HepG2 (cell line): ENCODE measurements around the gene CD300LF. TPM values are rescaled to one million over a fixed set of nuclear protein-coding genes. Genes with fewer than 3 reads are reported as not detected.

Experiments
- CREM ChIP-seq, 2 experiments: sonication (generic) in 1 of 2; formaldehyde crosslinking in 1 of 2; IDR thresholded peaks; 2 replicates each; pipeline versions ENCODE4 v1.4.0 to v1.6.1; 2016 to 2020; ENCODE audit warnings: antibody characterized with exemption in 1 of 2, mild to moderate bottlenecking in 1 of 2, missing genetic modification reagents in 1 of 2
- ISX ChIP-seq: sonication (generic); formaldehyde crosslinking; conservative IDR thresholded peaks from 2 replicates; pipeline ENCODE4 v1.5.0; 2020; ENCODE audit warnings: missing genetic modification reagents
- MZF1 ChIP-seq: sonication (generic); formaldehyde crosslinking; IDR thresholded peaks from 2 replicates; pipeline ENCODE4 v1.8.1; 2023; ENCODE audit warnings: mild to moderate bottlenecking, missing genetic modification reagents, borderline replicate concordance
- NFIC ChIP-seq: IDR thresholded peaks from 2 replicates; pipeline ENCODE4 v1.6.1; 2012; ENCODE audit warnings: mild to moderate bottlenecking, low read length, inconsistent platforms
- PITX1 ChIP-seq: sonication (generic); formaldehyde crosslinking; IDR thresholded peaks from 2 replicates; pipeline ENCODE4 v1.5.1; 2020; ENCODE audit warnings: mild to moderate bottlenecking, missing genetic modification reagents
- REL ChIP-seq: sonication (generic); formaldehyde crosslinking; conservative IDR thresholded peaks from 2 replicates; pipeline ENCODE4 v1.8.0; 2022; ENCODE audit warnings: mild to moderate bottlenecking, missing genetic modification reagents, moderate library complexity
- SIN3B ChIP-seq: fragments of 150-350 bp; IDR thresholded peaks from 2 replicates; pipeline ENCODE4 v1.6.1; 2014; ENCODE audit warnings: low read length
- SOX6 ChIP-seq, 2 experiments: fragments of 450-650 bp in 1 of 2; sonication (generic) in 1 of 2; formaldehyde crosslinking in 1 of 2; IDR thresholded peaks; 2 replicates each; pipeline versions ENCODE4 v1.4.0 to v1.6.1; 2017 to 2020; ENCODE audit warnings: antibody characterized with exemption in 1 of 2, mild to moderate bottlenecking in 1 of 2, missing genetic modification reagents in 1 of 2
- SRY ChIP-seq: sonication (generic); formaldehyde crosslinking; IDR thresholded peaks from 2 replicates; pipeline ENCODE4 v1.8.0; 2022; ENCODE audit warnings: mild to moderate bottlenecking, missing genetic modification reagents
- ZNF10 ChIP-seq: sonication (generic); formaldehyde crosslinking; IDR thresholded peaks from 2 replicates; pipeline ENCODE4 v1.4.0; 2020; ENCODE audit warnings: mild to moderate bottlenecking, low read depth, missing genetic modification reagents, borderline replicate concordance
- ZNF326 ChIP-seq: sonication (generic); formaldehyde crosslinking; IDR thresholded peaks from 2 replicates; pipeline ENCODE4 v1.4.0; 2020; ENCODE audit warnings: missing genetic modification reagents, borderline replicate concordance
- ZNF441 ChIP-seq: sonication (generic); formaldehyde crosslinking; IDR thresholded peaks from 2 replicates; pipeline ENCODE4 v1.7.0; 2021; ENCODE audit warnings: missing genetic modification reagents, borderline replicate concordance
- ZNF839 ChIP-seq: sonication (generic); formaldehyde crosslinking; IDR thresholded peaks from 2 replicates; pipeline ENCODE4 v1.4.0; 2020; ENCODE audit warnings: missing genetic modification reagents, mild to moderate bottlenecking, borderline replicate concordance
- polyA plus RNA-seq, 8 experiments: library from polyadenylated mRNA; depleted of rRNA in 3 of 8; stranded (reverse) in 7 of 8; unstranded in 1 of 8; fragments of >200 nt; fragmentation: Illumina TruSeq in 4 of 8; extraction: Trizol in 4 of 8; gene quantifications; 2 replicates each; pipeline versions ENCODE4 v1.2.1 to v1.2.3, GENCODE V29; 2011 to 2016; ENCODE audit warnings: low read depth in 4 of 8, missing spikeins in 1 of 8, mixed read lengths in 1 of 8; ENCODE audit not compliant: insufficient read depth in 1 of 8
- total RNA-seq, 5 experiments: library from RNA; depleted of rRNA; stranded (reverse); fragments of >200 nt; fragmentation: Illumina TruSeq; extraction: Trizol; gene quantifications; 2 replicates each; pipeline ENCODE4 v1.2.3, GENCODE V29; 2016; ENCODE audit warnings: low read depth in 1 of 5
- TF ChIP-seq, protein P1 (sequence below): sonication (generic); formaldehyde crosslinking; IDR thresholded peaks from 2 replicates; pipeline ENCODE4 v1.5.0; 2020; ENCODE audit warnings: mild to moderate bottlenecking, missing genetic modification reagents, borderline replicate concordance
- TF ChIP-seq, protein P2 (sequence below): sonication (generic); formaldehyde crosslinking; IDR thresholded peaks from 2 replicates; pipeline ENCODE4 v1.4.0; 2020; ENCODE audit warnings: missing genetic modification reagents, borderline replicate concordance
- TF ChIP-seq, protein P3 (sequence below): sonication (generic); formaldehyde crosslinking; IDR thresholded peaks from 2 replicates; pipeline ENCODE4 v1.4.0; 2020; ENCODE audit warnings: mild to moderate bottlenecking, low read depth, missing genetic modification reagents
- TF ChIP-seq, protein P4 (sequence below), 2 experiments: sonication (generic) in 1 of 2; formaldehyde crosslinking in 1 of 2; IDR thresholded peaks; 2 replicates each; pipeline versions ENCODE4 v1.4.0 to v1.6.1; 2016 to 2020; ENCODE audit warnings: borderline replicate concordance in 1 of 2, low read depth in 1 of 2, mild to moderate bottlenecking in 1 of 2, missing genetic modification reagents in 1 of 2

CD300LF gene
- total and polyA plus RNA-seq, 2 of the 13 experiments (the other 11 are each of a cell fraction or from before 2014, with no cell fraction given), result not detected

DNA sequence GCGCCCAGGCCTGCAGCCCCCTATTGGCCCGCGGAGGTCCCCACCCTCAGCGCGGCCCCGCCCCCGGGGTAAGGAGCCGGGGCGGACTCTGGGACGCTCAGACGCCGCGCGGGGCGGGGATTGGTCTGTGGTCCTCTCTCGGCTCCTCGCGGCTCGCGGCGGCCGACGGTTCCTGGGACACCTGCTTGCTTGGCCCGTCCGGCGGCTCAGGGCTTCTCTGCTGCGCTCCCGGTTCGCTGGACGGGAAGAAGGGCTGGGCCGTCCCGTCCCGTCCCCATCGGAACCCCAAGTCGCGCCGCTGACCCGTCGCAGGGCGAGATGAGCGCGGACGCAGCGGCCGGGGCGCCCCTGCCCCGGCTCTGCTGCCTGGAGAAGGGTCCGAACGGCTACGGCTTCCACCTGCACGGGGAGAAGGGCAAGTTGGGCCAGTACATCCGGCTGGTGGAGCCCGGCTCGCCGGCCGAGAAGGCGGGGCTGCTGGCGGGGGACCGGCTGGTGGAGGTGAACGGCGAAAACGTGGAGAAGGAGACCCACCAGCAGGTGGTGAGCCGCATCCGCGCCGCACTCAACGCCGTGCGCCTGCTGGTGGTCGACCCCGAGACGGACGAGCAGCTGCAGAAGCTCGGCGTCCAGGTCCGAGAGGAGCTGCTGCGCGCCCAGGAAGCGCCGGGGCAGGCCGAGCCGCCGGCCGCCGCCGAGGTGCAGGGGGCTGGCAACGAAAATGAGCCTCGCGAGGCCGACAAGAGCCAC is 36.0 kb upstream of the CD300LF start, which contains the start of gene NHERF1 (continued):
- TF ChIP-seq, protein P1, sequence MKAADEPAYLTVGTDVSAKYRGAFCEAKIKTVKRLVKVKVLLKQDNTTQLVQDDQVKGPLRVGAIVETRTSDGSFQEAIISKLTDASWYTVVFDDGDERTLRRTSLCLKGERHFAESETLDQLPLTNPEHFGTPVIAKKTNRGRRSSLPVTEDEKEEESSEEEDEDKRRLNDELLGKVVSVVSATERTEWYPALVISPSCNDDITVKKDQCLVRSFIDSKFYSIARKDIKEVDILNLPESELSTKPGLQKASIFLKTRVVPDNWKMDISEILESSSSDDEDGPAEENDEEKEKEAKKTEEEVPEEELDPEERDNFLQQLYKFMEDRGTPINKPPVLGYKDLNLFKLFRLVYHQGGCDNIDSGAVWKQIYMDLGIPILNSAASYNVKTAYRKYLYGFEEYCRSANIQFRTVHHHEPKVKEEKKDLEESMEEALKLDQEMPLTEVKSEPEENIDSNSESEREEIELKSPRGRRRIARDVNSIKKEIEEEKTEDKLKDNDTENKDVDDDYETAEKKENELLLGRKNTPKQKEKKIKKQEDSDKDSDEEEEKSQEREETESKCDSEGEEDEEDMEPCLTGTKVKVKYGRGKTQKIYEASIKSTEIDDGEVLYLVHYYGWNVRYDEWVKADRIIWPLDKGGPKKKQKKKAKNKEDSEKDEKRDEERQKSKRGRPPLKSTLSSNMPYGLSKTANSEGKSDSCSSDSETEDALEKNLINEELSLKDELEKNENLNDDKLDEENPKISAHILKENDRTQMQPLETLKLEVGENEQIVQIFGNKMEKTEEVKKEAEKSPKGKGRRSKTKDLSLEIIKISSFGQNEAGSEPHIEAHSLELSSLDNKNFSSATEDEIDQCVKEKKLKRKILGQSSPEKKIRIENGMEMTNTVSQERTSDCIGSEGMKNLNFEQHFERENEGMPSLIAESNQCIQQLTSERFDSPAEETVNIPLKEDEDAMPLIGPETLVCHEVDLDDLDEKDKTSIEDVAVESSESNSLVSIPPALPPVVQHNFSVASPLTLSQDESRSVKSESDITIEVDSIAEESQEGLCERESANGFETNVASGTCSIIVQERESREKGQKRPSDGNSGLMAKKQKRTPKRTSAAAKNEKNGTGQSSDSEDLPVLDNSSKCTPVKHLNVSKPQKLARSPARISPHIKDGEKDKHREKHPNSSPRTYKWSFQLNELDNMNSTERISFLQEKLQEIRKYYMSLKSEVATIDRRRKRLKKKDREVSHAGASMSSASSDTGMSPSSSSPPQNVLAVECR, result peak; percentile 95
- TF ChIP-seq SOX6 (IDR thresholded peaks at IDR 0.05) (no peak), SOX6 (CRISPR knock-in tag; IDR thresholded peaks at IDR 0.05) (peak; percentile 64), ZNF10 (no peak), ZNF441 (peak; percentile 93; the same call in 1 of the 2 replicates), CREM (IDR thresholded peaks at IDR 0.05) (no peak), CREM (CRISPR knock-in tag; IDR thresholded peaks at IDR 0.05) (no peak), SRY (0 out of 2 replicates have a peak, but pooled peaks have one; percentile 91), REL (CRISPR knock-in tag) (peak; percentile 63; the same call in 1 of the 2 replicates), MZF1 (CRISPR knock-in tag) (no peak), ZNF839 (CRISPR knock-in tag) (no peak), SIN3B (no peak; the same call in none of the 2 replicates), NFIC (no peak; the same call in 1 of the 2 replicates), ZNF326 (no peak), ISX (CRISPR knock-in tag) (peak; percentile 97), PITX1 (peak; percentile 28; the same call in 1 of the 2 replicates)
- TF ChIP-seq, protein P2, sequence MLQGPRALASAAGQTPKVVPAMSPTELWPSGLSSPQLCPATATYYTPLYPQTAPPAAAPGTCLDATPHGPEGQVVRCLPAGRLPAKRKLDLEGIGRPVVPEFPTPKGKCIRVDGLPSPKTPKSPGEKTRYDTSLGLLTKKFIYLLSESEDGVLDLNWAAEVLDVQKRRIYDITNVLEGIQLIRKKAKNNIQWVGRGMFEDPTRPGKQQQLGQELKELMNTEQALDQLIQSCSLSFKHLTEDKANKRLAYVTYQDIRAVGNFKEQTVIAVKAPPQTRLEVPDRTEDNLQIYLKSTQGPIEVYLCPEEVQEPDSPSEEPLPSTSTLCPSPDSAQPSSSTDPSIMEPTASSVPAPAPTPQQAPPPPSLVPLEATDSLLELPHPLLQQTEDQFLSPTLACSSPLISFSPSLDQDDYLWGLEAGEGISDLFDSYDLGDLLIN (CRISPR knock-in tag), result peak; percentile 89
- TF ChIP-seq, protein P3, sequence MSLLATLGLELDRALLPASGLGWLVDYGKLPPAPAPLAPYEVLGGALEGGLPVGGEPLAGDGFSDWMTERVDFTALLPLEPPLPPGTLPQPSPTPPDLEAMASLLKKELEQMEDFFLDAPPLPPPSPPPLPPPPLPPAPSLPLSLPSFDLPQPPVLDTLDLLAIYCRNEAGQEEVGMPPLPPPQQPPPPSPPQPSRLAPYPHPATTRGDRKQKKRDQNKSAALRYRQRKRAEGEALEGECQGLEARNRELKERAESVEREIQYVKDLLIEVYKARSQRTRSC, result 0 out of 2 replicates have a peak, but pooled peaks have one; percentile 68
- TF ChIP-seq, protein P4, sequence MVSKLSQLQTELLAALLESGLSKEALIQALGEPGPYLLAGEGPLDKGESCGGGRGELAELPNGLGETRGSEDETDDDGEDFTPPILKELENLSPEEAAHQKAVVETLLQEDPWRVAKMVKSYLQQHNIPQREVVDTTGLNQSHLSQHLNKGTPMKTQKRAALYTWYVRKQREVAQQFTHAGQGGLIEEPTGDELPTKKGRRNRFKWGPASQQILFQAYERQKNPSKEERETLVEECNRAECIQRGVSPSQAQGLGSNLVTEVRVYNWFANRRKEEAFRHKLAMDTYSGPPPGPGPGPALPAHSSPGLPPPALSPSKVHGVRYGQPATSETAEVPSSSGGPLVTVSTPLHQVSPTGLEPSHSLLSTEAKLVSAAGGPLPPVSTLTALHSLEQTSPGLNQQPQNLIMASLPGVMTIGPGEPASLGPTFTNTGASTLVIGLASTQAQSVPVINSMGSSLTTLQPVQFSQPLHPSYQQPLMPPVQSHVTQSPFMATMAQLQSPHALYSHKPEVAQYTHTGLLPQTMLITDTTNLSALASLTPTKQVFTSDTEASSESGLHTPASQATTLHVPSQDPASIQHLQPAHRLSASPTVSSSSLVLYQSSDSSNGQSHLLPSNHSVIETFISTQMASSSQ (IDR thresholded peaks at IDR 0.05; ENCODE audit: low read depth), result no peak
- TF ChIP-seq, protein P4 (CRISPR knock-in tag; IDR thresholded peaks at IDR 0.05; ENCODE audit: borderline replicate concordance), result no peak
